ENCODE measurements around the gene PITPNM3.

PITPNM3 gene

GRCh38 chr17:6458460-6458950 lies 97.8 kb downstream of the PITPNM3 start:
- DNase-seq: no peak

DNA sequence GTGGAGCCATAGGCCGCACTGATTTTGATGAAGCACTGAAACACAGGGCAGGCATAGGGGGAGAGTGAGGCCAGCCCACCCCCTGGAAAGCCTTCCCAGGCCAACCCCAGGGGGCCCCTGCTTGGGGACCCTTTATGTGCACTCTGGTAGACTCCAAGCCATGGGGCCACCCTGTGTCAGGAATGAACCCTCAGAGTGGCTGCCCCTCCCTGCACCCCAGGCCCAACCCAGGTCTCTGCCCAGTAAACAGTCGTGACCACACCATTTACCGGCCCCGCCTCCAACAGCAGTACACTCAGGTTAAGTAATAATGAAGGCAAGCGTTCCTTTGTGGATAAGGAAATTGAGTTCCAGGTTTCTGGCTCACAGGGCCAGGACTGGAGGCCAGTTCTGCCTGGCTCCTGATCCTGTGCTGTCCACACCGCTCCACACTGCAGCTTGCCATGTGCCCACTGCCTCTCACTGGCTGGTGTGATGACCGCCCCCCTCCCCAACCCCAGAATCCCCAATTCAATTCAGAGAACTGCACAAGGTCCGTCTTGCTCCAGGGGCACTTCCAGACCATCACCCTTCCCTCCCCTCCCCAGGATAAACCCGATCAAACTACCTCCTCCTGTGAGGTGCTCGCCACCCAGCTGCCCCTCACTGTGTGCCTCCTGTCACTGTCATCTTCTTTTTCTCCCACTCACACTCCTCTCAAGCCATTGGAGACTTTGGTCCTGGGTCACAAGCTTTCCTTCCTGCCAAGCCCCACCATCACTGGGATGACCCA lies 98.5 kb downstream of the PITPNM3 start:
- DNase-seq: no peak

DNA sequence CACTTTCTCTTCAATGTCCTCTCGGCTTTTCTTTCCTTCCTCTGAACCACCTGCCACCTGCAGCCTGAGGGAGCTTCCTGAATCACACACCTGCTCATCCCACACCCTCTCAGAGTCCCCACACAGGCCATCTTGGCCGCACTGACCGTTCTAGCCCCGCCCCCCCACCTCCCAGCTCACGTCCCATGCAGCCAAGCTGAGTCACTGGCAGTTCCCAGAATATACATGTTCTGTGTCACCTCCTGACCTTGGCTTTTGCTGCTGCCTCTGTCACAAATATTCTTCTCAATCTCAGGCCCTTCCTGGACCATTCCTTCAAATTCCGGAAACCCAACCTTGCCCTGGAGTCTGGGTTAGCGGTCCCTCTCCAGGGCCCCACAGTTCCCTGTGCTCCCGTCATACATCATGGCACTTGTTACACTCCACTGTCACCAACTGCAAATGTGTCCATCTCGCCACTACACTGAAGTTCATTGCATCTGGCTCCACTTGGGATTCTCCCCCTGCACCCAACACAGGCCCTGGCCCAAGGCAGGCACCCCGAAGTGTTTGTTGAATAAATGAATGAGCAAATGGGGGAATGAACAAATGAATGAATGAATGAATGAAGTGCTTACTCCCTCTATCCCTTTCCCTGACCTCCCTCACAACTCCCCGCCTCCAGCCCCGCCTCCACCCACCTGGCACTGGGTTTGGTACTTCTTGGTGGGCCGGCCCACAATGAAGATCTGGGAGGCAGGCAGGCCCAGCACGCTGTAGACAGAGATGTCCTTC lies 99.3 kb downstream of the PITPNM3 start:
- no peak for DNase-seq

DNA sequence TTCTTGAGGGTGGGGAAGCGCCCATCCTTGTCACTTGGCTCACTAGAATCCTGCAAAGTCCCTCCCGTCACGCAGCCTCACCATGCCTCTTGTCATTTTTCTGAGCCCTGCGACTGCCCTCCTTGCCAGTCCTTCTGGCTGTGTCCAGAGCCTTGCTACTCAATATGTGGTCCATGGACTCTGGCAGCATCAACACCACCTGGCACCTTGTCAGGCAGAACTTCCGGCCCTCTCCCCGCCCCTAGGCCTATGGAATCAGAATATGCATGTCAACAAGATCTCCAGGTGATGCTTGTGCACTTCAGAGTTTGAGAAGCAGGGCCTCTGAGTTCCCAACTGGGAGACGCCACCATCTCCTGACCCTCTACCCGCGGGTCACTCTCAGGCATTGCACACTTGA lies 100.0 kb downstream of the PITPNM3 start:
- DNase-seq: no peak

DNA sequence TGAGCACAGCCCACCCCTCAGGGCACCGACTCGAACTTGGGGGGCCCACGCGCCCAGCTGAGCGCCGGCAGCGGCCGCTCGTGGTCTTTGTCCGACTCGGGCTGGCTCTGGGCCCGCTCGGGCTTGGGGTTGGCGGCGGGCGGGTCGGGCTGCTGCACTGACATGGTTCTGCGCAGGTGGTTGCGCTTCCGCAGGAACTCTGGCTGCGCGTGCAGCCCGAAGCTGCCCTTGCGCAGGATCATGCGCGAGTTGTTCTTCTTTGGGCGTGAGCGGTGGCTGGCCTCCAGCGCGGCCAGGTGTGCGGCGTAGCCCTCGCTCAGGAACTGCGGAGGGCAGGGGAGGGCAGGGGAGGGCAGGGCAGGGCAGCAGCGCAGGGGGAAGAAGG lies 101.0 kb downstream of the PITPNM3 start:
- no peak for DNase-seq

- no peak for DNase-seq
Observed at GRCh38 chr17:6454495-6455320, 101.6 kb downstream of the PITPNM3 start.

DNA sequence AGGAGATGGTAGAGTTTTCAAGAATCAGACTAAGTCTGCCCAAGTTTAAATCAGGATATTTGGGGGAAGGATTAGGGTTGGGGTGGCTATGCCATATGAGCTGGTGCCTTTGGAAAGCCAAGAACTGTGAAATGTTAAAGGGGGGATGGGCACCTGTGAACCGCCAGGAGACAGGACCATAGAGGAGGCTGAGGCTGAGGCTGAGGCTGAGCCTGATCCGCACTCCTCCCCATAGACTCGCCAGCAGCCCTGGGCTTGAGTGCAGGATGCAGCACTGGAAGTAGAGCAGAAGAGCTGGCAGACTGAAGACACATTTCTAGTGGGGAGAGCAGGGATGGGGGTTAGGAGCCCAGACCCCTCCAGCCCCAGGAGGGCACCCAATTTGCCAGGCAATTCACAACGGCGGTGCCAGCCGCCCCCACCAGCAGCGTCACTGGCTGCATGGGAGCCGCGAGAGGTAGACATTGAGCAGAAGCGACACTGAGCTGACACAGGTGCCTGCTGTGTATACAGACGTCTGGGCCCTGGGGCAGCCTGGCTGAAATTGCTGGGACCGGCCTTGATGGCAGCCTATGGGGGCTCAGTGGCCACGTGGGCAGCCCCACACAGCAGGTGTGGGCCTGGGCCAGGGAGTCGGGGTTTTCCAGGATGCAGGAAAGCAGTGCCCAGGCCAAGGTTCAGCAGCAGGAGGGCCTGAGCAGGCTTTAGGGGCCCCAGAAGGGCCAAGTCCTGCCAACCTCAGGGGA lies 102.9 kb downstream of the PITPNM3 start:
- DNase-seq: no peak

- no peak for DNase-seq
Observed at GRCh38 chr17:6452471-6453266, 103.7 kb downstream of the PITPNM3 start.

DNA sequence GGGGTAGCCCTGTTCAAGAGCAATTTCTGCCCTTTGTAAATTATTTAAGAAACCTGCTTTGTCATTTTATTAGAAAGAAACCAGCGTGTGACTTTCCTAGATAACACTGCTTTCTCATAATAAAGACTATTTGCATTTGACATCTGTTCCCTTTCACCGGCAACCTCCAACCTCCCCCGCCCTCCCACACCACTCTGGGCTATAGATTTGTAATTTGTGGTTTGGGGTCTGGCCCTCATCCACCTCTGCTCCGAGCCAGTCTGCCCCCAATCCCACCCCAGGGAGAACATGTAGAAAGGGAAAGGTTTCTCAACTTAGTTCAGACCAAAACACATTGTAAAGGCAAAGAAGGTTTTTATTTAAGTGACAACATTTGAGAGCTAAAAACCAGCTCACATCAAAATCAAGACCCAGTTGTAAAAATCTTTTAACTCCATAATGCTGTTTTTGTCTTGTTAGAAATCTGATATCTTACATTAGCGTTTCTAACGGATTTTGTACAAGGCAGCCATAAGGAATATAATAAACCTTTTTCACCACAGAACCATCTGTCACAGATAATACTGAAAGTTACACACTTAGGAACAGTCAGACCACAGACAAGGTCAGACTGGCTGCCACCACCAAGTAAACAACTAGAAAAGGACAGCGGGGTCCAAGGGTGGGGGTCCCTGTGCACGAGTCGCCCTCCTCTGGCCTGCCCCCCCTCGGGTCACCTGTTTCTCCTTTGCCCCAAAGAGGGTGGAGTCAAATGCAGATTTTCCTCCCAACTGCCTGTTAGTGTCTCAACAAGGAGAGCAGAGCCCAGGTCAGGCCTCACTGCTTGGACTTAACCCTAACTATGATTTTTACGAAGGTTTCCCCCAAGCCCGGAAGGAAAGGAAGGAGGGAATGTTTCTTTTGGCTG lies 105.2 kb downstream of the PITPNM3 start:
- DNase-seq: no peak

GRCh38 chr17:6449307-6449706 lies 107.0 kb downstream of the PITPNM3 start:
- DNase-seq: no peak

DNA sequence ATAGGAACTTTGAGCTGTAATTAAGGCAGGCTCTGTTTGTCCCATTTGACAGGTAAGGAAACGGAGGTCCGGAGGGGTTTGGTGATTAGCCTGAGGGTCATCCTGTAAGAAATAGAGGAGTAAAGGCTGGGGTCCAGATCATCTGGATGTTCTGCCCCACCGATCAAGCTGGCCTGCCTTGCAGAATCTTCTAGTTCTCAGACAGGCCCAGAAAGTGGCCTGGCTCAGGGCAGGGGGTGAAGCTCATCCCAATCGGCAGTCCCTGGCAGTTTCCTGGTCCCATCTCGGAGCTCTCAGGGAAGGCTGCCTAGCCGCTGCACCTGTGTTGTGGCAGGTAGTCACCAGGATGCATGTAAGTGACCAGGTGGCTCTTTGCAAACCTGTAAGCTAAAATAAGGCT lies 107.9 kb downstream of the PITPNM3 start:
- DNase-seq: no peak

DNA sequence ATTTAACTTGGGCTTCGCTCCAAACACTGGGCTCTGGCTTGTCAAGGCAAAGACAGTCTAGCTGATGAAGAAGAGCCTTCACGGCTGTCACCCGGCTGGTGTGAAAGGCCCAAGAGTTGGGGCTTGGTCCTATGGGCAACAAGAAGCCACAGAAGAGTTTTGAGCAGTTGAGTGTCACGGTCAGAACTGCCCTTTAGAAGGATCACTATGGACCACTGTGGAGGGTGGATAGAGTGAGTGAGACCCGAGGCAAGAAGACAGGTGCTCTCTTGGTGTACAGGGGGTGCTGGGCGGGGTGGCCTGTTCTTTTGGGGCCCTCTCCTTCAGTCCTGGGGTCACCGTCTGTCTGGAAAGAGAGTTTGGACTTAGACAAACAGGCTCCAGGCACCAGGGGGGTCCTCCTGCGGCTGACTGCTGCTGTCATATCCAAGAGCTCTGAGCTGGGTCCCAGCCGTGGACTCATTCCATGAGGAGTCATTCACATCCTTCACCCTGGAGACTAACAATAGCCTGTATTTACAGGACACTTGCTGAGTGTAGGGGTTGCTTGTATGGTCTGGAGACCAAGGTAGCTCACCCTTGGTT lies 109.7 kb downstream of the PITPNM3 start:
- no peak for DNase-seq

- DNase-seq: no peak
Observed at GRCh38 chr17:6444571-6445335, 111.6 kb downstream of the PITPNM3 start.

DNA sequence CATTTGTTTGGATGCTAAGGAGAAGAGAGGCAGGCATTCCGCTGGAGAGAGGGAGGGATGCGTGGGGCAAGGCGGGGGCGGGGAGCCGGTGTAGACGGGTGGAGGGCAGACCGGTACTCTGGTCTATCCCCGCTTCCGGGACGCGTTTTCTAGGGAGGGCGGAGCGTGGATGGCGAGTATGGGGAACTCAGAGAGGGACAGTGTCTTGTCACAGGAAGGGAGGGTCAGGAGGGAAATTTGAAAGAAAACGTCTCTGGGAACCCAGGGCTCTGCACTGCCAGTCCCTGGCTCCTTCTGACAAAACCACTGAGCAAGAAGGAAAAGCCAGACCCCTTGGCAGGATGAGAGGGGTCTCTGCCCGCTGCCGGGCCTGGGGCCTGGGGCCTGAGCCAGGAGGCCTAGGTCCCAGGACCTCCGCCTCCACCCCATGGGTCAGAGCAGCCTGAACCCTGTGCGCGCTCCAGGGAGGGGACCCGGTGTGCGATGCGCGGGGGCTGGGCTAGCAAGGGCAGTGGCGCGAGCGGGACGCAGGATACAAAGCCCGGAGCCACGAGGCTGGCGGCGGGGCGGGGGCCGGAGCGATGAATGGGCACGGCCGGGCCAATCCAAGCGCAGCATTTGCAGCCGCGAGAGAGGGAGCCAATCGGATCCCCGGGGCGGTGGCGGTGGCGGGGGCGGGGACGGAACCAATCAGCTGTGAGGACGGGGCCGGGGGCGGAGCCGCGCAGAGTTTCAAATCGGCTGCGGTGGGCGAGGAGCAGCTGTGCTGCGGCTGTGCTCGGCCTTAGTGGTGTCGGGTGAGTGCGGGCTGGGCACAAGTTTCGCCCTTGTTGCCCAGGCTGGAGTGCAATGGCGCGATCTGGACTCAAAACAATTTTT lies 112.4 kb downstream of the PITPNM3 start, which contains the start of gene PIMREG:
PIMREG (plus strand) TSS at position 764 of the 879 bp plus-strand sequence. CDS start 656 bp downstream, outside the sequence.
- DNase-seq: peak; percentile 94

DNA sequence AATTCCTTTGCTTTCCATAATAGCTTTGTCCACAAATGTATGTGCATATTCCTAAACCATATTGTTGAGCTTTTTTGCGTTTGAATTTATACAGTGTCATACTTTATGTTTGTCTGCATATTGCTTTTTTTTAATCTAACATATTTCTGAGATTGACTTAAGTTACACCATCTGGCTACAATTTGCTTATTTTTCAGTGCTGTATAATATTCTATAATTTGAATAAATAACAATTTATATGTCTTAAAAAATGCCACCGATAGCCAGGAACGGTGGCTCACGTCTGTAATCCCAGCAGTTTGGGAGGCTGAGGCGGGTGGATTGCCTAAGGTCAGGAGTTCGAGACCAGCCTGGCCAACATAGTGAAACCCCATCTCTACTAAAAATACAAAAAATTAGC lies 113.6 kb downstream of the PITPNM3 start:
- DNase-seq: no peak

GRCh38 chr17:6439951-6440350 lies 116.4 kb downstream of the PITPNM3 start:
- no peak for DNase-seq

- DNase-seq: no peak
Observed at GRCh38 chr17:6437956-6438355, 118.4 kb downstream of the PITPNM3 start.

DNA sequence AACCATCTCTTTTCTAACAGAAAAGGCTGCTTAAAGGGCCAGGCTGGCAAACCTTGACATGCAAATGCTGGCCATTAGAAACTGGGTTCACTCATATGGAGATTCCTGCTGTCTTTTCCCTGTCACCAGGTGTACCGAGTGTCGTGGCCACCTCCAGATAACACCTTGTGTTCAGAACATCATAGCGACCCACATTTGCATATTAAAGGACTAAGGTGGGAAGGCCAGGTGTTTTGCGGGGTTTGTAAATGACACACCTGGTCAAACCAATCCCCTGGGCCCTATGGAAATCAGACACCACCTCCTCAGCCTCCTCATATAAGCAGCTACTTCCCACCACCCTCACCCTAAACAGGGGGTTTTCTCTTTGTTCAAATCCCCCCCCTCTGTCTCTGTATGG lies 118.9 kb downstream of the PITPNM3 start:
- no peak for DNase-seq
